ENCODE data around the gene ALDH16A1.

DNA sequence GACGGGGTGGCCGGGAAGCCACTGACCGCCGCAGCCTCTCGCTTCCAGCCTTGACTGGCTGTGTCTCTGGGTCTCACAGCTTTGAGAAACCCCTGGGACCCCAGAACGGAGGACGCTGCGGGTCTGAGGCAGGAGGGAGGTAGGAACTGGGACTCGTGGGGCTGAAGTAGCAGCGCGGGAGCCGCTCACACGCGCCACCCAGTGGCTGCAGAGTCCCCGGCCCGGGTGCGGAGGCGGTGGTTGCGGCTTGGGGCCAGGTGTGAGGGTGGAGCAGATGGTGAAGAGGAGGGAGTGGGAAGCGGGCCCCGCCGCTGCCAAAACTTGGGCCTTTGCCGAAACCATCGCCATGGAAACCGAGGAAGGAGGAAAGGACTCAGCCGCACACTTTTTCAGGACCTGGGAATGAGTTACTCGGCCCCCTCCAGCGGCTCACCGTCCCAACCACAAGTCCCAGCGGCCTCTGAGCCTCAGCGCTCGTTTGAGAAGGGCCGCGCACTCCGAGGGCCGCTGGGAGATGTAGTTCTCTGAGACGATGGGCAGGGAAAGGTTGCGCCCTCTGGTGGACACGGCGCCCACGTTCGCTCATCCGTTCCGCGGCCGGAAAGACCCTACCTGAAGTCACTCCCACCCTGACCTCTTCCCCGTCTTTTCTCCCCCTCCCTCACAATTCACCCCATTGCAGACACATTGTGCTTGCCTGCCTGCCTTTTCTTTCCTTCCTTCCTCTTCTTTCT is 9.5 kb upstream of the ALDH16A1 start:
- TF ChIP-seq TAF1 (IDR thresholded peaks at IDR 0.05; ENCODE audit: low read depth, low read length) (no peak), POLR2A (IDR thresholded peaks at IDR 0.05; ENCODE audit: low read depth, low read length) (no peak), POLR2AphosphoS5 (IDR thresholded peaks at IDR 0.05; ENCODE audit: low read depth, low read length) (no peak), SPI1 (IDR thresholded peaks at IDR 0.05; ENCODE audit: low read depth, low read length) (peak; percentile 55; the same call in 1 of the 2 replicates), PAX5 (IDR thresholded peaks at IDR 0.05; ENCODE audit: insufficient read depth, low read length, severe bottlenecking) (peak; percentile 36), POU2F2 (IDR thresholded peaks at IDR 0.05; ENCODE audit: low read depth, low read length) (peak; percentile 56; the same call in 1 of the 2 replicates)
